ENCODE data around the gene HCRT. TPM values are rescaled to one million over a fixed set of nuclear protein-coding genes. Genes with fewer than 3 reads are reported as not detected.
"Not testable (repeated sequence)": the region's sequence is repeated elsewhere in the genome, so short reads cannot be mapped to it uniquely, and the experiment has no call there.

HCRT gene
- total RNA-seq, 1 donor from 2014 or later, result not detected

- DNase-seq (ENCODE audit: low spot score) (no peak), ATAC-seq (no peak)
Observed at GRCh38 chr17:42199416-42200011, 14.3 kb upstream of the HCRT start.

GRCh38 chr17:42198897-42199296, 13.6 kb upstream of the HCRT start:
- no peak for DNase-seq (ENCODE audit: low spot score)
- ATAC-seq, result no peak

GRCh38 chr17:42197564-42198156, 12.4 kb upstream of the HCRT start:
- no peak for DNase-seq (ENCODE audit: low spot score)
- no peak for ATAC-seq

GRCh38 chr17:42193969-42194899, 9.0 kb upstream of the HCRT start, which contains the start of gene GHDC:
Gene GHDC (minus strand): TSS chr17:42194494. CDS start chr17:42193581, 913 bp downstream.
- peak; percentile 98 for ATAC-seq

GRCh38 chr17:42193216-42193968, 8.1 kb upstream of the HCRT start:
- DNase-seq (ENCODE audit: low spot score) (no peak), ATAC-seq (no peak)

More at GRCh38 chr17:42193969-42194899, 9.0 kb upstream of the HCRT start, which contains the start of gene GHDC:
- peak; percentile 88 for DNase-seq (ENCODE audit: low spot score)

GRCh38 chr17:42192189-42193126, 7.2 kb upstream of the HCRT start:
- ATAC-seq (no peak), DNase-seq (ENCODE audit: low spot score) (no peak)

- no peak for DNase-seq (ENCODE audit: low spot score)
- ATAC-seq, result no peak
Observed at GRCh38 chr17:42191275-42191608, 6.0 kb upstream of the HCRT start.

- DNase-seq (ENCODE audit: low spot score) (no peak), ATAC-seq (no peak)
Observed at GRCh38 chr17:42190491-42191274, 5.4 kb upstream of the HCRT start.

GRCh38 chr17:42189651-42189965, 4.4 kb upstream of the HCRT start:
- ATAC-seq (no peak), DNase-seq (ENCODE audit: low spot score) (no peak)

GRCh38 chr17:42188749-42189650, 3.7 kb upstream of the HCRT start:
- ATAC-seq (no peak), DNase-seq (ENCODE audit: low spot score) (no peak)

- ATAC-seq (no peak), DNase-seq (ENCODE audit: low spot score) (no peak)
Observed at GRCh38 chr17:42187833-42188232, 2.6 kb upstream of the HCRT start.

GRCh38 chr17:42186191-42186590, 939 bp upstream of the HCRT start:
- not testable (repeated sequence) for ATAC-seq; DNase-seq (ENCODE audit: low spot score)

GRCh38 chr17:42185621-42185930, 324 bp upstream of the HCRT start:
- DNase-seq (ENCODE audit: low spot score) (no peak), ATAC-seq (no peak)

GRCh38 chr17:42183741-42184711, 1.2 kb downstream of the HCRT start:
- peak; percentile 72 for DNase-seq (ENCODE audit: low spot score)
- peak; percentile 89 for ATAC-seq

- DNase-seq (ENCODE audit: low spot score) (no peak), ATAC-seq (no peak)
Observed at GRCh38 chr17:42182927-42183734, 2.1 kb downstream of the HCRT start.

- no peak for ATAC-seq
Observed at GRCh38 chr17:42181851-42182207, 3.4 kb downstream of the HCRT start.

More at GRCh38 chr17:42181851-42182207, 3.4 kb downstream of the HCRT start:
- DNase-seq (ENCODE audit: low spot score), result no peak

Measured in left lobe of liver (tissue), 2 donors.